Measurements from ENCODE around the gene CCDC200. TPM values are rescaled to one million over a fixed set of nuclear protein-coding genes. Genes with fewer than 3 reads are reported as not detected.
"Not testable (repeated sequence)": the region's sequence is repeated elsewhere in the genome, so short reads cannot be mapped to it uniquely, and the experiment has no call there.

Gene CCDC200
- total RNA-seq: not detected
- long read RNA-seq, donor 1, partial matches to known transcripts: 0 of 16 reads
- long read RNA-seq, donor 1, other reads (novel, unspliced or antisense): 16 of 16 reads
- long read RNA-seq, donor 2, partial matches to known transcripts: 0 of 1 reads
- long read RNA-seq, donor 2, other reads (novel, unspliced or antisense): 1 of 1 reads

DNA sequence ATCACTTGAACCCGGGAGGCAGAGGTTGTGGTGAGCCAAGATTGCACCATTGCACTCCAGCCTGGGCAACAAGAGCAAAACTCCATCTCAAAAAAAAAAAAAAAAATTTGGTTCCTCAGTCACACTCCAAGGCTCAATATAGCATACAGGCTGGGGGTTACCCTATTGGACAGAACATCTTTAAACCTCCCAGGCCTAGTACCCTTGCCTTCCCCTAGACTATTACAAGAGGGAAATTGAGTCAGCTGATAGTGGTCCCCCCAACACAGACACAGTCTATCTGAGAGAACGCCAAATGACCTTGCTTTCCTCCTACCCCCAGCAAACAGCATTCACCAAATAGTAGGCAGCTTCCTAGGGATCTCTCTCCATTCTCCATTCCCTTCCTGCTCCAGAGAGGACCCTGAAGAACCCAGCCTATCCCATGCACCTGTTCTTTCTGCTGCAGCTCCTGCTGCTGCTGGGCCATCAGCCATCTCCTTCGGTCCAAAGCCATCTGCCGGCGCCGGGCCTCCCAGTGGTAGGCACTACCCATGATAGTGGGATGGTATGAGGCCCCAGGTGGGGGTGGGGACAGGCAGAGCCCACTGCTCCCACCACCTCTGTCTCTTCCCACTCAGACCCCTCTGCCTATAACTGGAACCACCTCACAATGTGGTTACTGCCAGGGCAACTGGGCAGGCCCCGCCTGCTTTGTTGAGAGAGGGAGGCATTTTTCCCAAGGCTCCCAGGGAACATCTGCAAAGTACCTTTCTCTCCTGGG, at the start of gene CCDC200:
Gene CCDC200, minus strand, starts transcription at position 604 of the 763 bp plus-strand sequence. Its CDS starts 69 bp downstream, at position 535.
- ATAC-seq: not testable (repeated sequence)

GRCh38 chr17:43272914-43273313, 44.5 kb upstream of the CCDC200 start:
- DNase-seq: peak in 1 of 3 donors; percentile 0
- ATAC-seq: peak; percentile 19
- intact Hi-C loops (cut with DNase I, micrococcal nuclease): not testable (repeated sequence)

More for the DNA sequence above, at the start of gene CCDC200:
- H3K36me3 ChIP-seq (ENCODE audit: low read depth); DNase-seq; H3K4me1 ChIP-seq (ENCODE audit: low read depth); H3K9me3 ChIP-seq; H3K4me3 ChIP-seq; intact Hi-C loops (cut with DNase I, micrococcal nuclease): not testable (repeated sequence)

GRCh38 chr17:43272483-43272882, 44.1 kb upstream of the CCDC200 start:
- H3K4me3 ChIP-seq; H3K9me3 ChIP-seq; ATAC-seq; H3K36me3 ChIP-seq (ENCODE audit: low read depth); intact Hi-C loops (cut with DNase I, micrococcal nuclease); H3K4me1 ChIP-seq (ENCODE audit: low read depth): not testable (repeated sequence)
- DNase-seq: peak in 1 of 3 donors; percentile 10

More at GRCh38 chr17:43272914-43273313, 44.5 kb upstream of the CCDC200 start:
- not testable (repeated sequence) for H3K36me3 ChIP-seq (ENCODE audit: low read depth); H3K9me3 ChIP-seq; H3K4me3 ChIP-seq; H3K4me1 ChIP-seq (ENCODE audit: low read depth)

DNA sequence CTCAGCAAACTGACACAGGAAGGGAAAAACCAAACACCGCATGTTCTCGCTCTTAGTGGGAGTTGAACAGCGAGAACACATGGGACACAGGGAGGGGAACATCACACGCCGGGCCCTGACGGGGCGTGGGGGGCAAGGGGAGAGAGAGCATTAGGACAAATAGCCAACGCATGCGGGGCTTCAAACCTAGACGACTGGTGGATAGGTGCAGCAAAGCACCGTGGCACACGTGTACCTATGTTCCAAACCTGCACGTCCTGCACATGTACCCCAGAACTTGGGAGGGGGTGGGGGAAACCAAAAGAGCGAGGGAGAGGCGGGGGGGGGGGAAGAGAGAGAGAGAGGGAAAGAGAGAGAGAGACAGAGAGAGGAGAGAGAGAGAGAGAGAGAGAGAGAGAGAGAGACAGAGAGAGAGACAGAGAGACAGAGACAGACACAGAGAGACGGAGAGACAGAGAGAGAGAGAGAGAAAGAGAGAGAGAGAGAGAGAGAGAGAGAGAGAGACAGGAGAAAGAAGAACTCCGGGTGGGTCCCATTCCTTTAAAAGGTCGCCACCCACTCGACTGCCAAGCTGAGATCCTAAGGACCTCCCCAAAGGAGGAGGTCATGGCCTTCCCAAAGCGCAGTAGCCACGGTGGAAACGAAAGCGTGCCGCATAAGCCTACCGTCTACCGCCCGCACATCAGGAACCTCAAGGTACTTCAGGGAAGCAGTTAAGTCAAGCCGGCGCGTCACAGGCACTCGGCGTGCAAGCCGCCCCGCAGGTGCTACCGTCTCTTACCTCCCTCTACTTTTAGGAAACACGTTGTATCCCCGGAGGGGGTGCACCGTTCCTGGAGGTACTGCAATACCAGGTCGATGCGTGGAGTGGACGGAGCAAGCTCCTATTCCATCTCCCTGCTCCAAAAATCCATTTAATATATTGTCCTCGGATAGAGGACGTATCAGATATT, 42.4 kb upstream of the CCDC200 start:
- DNase-seq; H3K4me1 ChIP-seq (ENCODE audit: low read depth); H3K4me3 ChIP-seq; intact Hi-C loops (cut with DNase I, micrococcal nuclease); H3K36me3 ChIP-seq (ENCODE audit: low read depth); H3K9me3 ChIP-seq: not testable (repeated sequence)
- peak; percentile 24 for ATAC-seq

- intact Hi-C loops (cut with DNase I, micrococcal nuclease); H3K4me3 ChIP-seq; DNase-seq: not testable (repeated sequence)
Measured at GRCh38 chr17:43246456-43246855, 18.0 kb upstream of the CCDC200 start.

GRCh38 chr17:43240596-43241352, 12.4 kb upstream of the CCDC200 start:
- DNase-seq; H3K4me1 ChIP-seq (ENCODE audit: low read depth); H3K9me3 ChIP-seq; H3K36me3 ChIP-seq (ENCODE audit: low read depth); intact Hi-C loops (cut with DNase I, micrococcal nuclease); H3K4me3 ChIP-seq: not testable (repeated sequence)
- peak; percentile 30 for ATAC-seq

More at GRCh38 chr17:43246456-43246855, 18.0 kb upstream of the CCDC200 start:
- H3K36me3 ChIP-seq (ENCODE audit: low read depth); ATAC-seq; H3K9me3 ChIP-seq; H3K4me1 ChIP-seq (ENCODE audit: low read depth): not testable (repeated sequence)

- DNase-seq; H3K36me3 ChIP-seq (ENCODE audit: low read depth); H3K4me3 ChIP-seq; H3K9me3 ChIP-seq; H3K4me1 ChIP-seq (ENCODE audit: low read depth); intact Hi-C loops (cut with DNase I, micrococcal nuclease): not testable (repeated sequence)
- ATAC-seq: peak; percentile 17
Measured at GRCh38 chr17:43239597-43239996, 11.2 kb upstream of the CCDC200 start.

GRCh38 chr17:43233877-43234276, 5.5 kb upstream of the CCDC200 start, which contains the start of gene RNU2-1:
Gene RNU2-1 (minus strand): TSS chr17:43233977.
- H3K4me3 ChIP-seq; ATAC-seq; H3K9me3 ChIP-seq; H3K4me1 ChIP-seq (ENCODE audit: low read depth); H3K36me3 ChIP-seq (ENCODE audit: low read depth); intact Hi-C loops (cut with DNase I, micrococcal nuclease); DNase-seq: not testable (repeated sequence)

GRCh38 chr17:43233263-43233662, 4.8 kb upstream of the CCDC200 start:
- H3K4me3 ChIP-seq; DNase-seq; H3K36me3 ChIP-seq (ENCODE audit: low read depth); intact Hi-C loops (cut with DNase I, micrococcal nuclease); H3K4me1 ChIP-seq (ENCODE audit: low read depth); H3K9me3 ChIP-seq; ATAC-seq: not testable (repeated sequence)

GRCh38 chr17:43232021-43232699, 3.7 kb upstream of the CCDC200 start:
- peak; percentile 56 to 90 (median 78) for DNase-seq
- ATAC-seq; H3K4me3 ChIP-seq; H3K36me3 ChIP-seq (ENCODE audit: low read depth); H3K4me1 ChIP-seq (ENCODE audit: low read depth); intact Hi-C loops (cut with DNase I, micrococcal nuclease); H3K9me3 ChIP-seq: not testable (repeated sequence)

DNA sequence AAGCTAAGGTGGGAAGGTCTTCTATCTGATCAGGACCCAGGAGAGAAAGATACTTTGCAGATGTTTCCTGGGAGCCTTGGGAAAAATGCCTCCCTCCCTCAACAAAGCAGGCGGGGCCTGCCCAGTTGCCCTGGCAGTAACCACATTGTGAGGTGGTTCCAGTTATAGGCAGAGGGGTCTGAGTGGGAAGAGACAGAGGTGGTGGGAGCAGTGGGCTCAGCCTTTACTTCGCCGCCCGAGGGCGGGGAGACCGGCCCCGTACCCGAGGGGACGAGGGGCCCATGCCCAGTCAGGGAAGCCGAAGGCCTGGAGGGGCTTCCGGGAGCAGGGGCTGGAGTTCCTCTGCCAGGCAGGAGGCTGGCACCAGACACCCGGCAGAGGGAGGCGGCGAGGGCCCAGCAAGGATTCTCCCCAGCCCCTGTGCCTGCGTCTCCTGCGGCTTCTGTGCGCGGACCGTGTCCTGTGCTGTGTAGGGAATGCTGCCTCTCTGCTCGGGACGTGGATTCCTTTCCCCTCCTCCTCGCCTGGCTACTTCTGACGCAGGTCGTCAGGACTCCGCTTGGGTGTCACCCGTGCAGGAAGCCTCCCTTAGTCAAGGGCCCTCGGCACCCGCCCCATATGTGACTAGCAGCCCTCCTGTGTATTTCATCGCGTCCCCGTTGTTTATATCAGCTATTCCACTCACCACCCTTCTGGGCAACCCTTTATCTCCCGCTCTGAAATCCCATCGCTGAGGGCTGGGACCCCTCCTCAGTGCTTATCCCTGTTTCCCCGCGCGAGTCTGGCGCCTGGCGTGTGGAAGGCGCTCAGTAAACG, 3.0 kb upstream of the CCDC200 start:
- ATAC-seq; intact Hi-C loops (cut with DNase I, micrococcal nuclease); H3K4me3 ChIP-seq; DNase-seq; H3K9me3 ChIP-seq; H3K36me3 ChIP-seq (ENCODE audit: low read depth); H3K4me1 ChIP-seq (ENCODE audit: low read depth): not testable (repeated sequence)

Measured in mucosa of descending colon (tissue), 3 donors.